ENCODE results near the gene IL36A. TPM values are rescaled to one million over a fixed set of nuclear protein-coding genes. Genes with fewer than 3 reads are reported as not detected.

The IL36A gene
- total RNA-seq, 1 donor from 2014 or later: not detected

- no peak for ATAC-seq
Observed at GRCh38 chr2:113013336-113013661, 8.0 kb downstream of the IL36A start.

GRCh38 chr2:113014067-113014466 is 8.8 kb downstream of the IL36A start:
- ATAC-seq: no peak
- H3K27ac ChIP-seq: no peak overlapping the region
- H3K4me1 ChIP-seq: no peaks in the 10 kb centered on the region
- H3K36me3 ChIP-seq: no peaks in the 10 kb centered on the region
- intact Hi-C loops (cut with DNase I): no loop called here
- H3K4me3 ChIP-seq: no peak overlapping the region
- no peaks in the 10 kb centered on the region for H3K9me3 ChIP-seq
- TF ChIP-seq CTCF (IDR thresholded peaks at IDR 0.05): no peak
- no peak for DNase-seq
- peaks cover 4% of the 10 kb centered on the region for H3K27me3 ChIP-seq (ENCODE audit: low read depth)

More at GRCh38 chr2:113013336-113013661, 8.0 kb downstream of the IL36A start:
- Histone ChIP-seq H3K4me1 (no peaks in the 10 kb centered on the region), H3K4me3 (no peak overlapping the region), H3K27me3 (ENCODE audit: low read depth) (peaks cover 4% of the 10 kb centered on the region), H3K9me3 (no peaks in the 10 kb centered on the region), H3K36me3 (no peaks in the 10 kb centered on the region), H3K27ac (no peak overlapping the region)
- no peak for DNase-seq
- intact Hi-C loops (cut with DNase I): no loop called here
- TF ChIP-seq CTCF (IDR thresholded peaks at IDR 0.05): no peak

- Histone ChIP-seq H3K4me3 (no peak overlapping the region), H3K9me3 (no peaks in the 10 kb centered on the region), H3K27ac (no peak overlapping the region), H3K36me3 (no peaks in the 10 kb centered on the region), H3K27me3 (ENCODE audit: low read depth) (peaks cover 4% of the 10 kb centered on the region), H3K4me1 (no peaks in the 10 kb centered on the region)
- no peak for TF ChIP-seq CTCF (IDR thresholded peaks at IDR 0.05)
- DNase-seq: no peak
- intact Hi-C loops (cut with DNase I): no loop called here
- no peak for ATAC-seq
Observed at GRCh38 chr2:113015042-113015441, 9.8 kb downstream of the IL36A start.

- Histone ChIP-seq H3K27ac (no peak overlapping the region), H3K4me1 (no peaks in the 10 kb centered on the region), H3K27me3 (ENCODE audit: low read depth) (peaks cover 4% of the 10 kb centered on the region), H3K4me3 (no peak overlapping the region), H3K36me3 (no peaks in the 10 kb centered on the region), H3K9me3 (no peaks in the 10 kb centered on the region)
- intact Hi-C loops (cut with DNase I): no loop called here
- TF ChIP-seq CTCF (IDR thresholded peaks at IDR 0.05): no peak
- ATAC-seq: no peak
- DNase-seq: no peak
Observed at GRCh38 chr2:113015655-113016054, 10.4 kb downstream of the IL36A start.

GRCh38 chr2:113018509-113018908 is 13.2 kb downstream of the IL36A start:
- TF ChIP-seq CTCF (IDR thresholded peaks at IDR 0.05): no peak
- Histone ChIP-seq H3K4me1 (no peaks in the 10 kb centered on the region), H3K36me3 (no peaks in the 10 kb centered on the region), H3K4me3 (no peak overlapping the region), H3K27ac (no peak overlapping the region), H3K27me3 (ENCODE audit: low read depth) (peaks cover 4% of the 10 kb centered on the region), H3K9me3 (no peaks in the 10 kb centered on the region)
- intact Hi-C loops (cut with DNase I): no loop called here
- no peak for DNase-seq
- no peak for ATAC-seq

- no peak for ATAC-seq
- no peaks in the 10 kb centered on the region for H3K36me3 ChIP-seq
- TF ChIP-seq CTCF (IDR thresholded peaks at IDR 0.05): no peak
- no peaks in the 10 kb centered on the region for H3K9me3 ChIP-seq
- peaks cover 4% of the 10 kb centered on the region for H3K27me3 ChIP-seq (ENCODE audit: low read depth)
- intact Hi-C loops (cut with DNase I): no loop called here
- DNase-seq: no peak
- no peak overlapping the region for H3K27ac ChIP-seq
- H3K4me3 ChIP-seq: no peak overlapping the region
- no peaks in the 10 kb centered on the region for H3K4me1 ChIP-seq
Observed at GRCh38 chr2:113021312-113021711, 16.1 kb downstream of the IL36A start.

All from lower lobe of right lung (tissue), 2 donors.